H1 (cell line): ENCODE data around the gene ICAM2. TPM values are rescaled to one million over a fixed set of nuclear protein-coding genes. Genes with fewer than 3 reads are reported as not detected.

Source experiments
- CTCF ChIA-PET: fragments of 300-600 bp; sonication (Branson Sonifier 250); formaldehyde crosslinking; loops from one replicate; lab custom pipeline; 2021; ENCODE audit not compliant: partially characterized antibody; lab: Charles Lee
- POLR2A ChIA-PET: fragments of 300-600 bp; sonication (Branson Sonifier 250); formaldehyde crosslinking; loops from one replicate; lab custom pipeline; 2021; ENCODE audit warnings: inconsistent platforms; ENCODE audit not compliant: partially characterized antibody; lab: Charles Lee
- DNase-seq, 2 experiments: peaks; one replicate each; pipeline versions ENCODE4 v3.0.0 to v3.0.0-alpha.2; 2010 to 2022; ENCODE audit warnings: low spot score in 2 of 2, low read depth in 1 of 2, mixed read lengths in 1 of 2
- FAIRE-seq: peaks from 2 replicates; lab custom pipeline; 2011; peaks lifted over from hg19 to GRCh38; lab: Jason Lieb, UNC
- H2AFZ ChIP-seq: 2 replicates; pipeline ENCODE4 v1.8.1; 2012; ENCODE audit warnings: low read length, inconsistent platforms
- H2AK5ac ChIP-seq: 2 replicates; pipeline ENCODE4 v1.6.1; 2013; ENCODE audit warnings: low read depth, low read length
- H2BK120ac ChIP-seq: replicated peaks from 2 replicates; pipeline ENCODE3; 2013; ENCODE audit warnings: low read depth, low read length, inconsistent platforms
- H2BK12ac ChIP-seq: 2 replicates; pipeline ENCODE4 v1.6.1; 2013; ENCODE audit warnings: low read depth, low read length
- H2BK15ac ChIP-seq: 2 replicates; pipeline ENCODE4 v1.6.1; 2013; ENCODE audit warnings: low read length
- H2BK20ac ChIP-seq: 2 replicates; pipeline ENCODE4 v1.6.1; 2013; ENCODE audit warnings: low read length
- H2BK5ac ChIP-seq: 2 replicates; pipeline ENCODE4 v1.6.1; 2013; ENCODE audit warnings: low read depth, low read length
- H3K14ac ChIP-seq: 2 replicates; pipeline ENCODE4 v1.6.1; 2013; ENCODE audit warnings: inconsistent platforms; ENCODE audit not compliant: insufficient read length
- H3K18ac ChIP-seq: 2 replicates; pipeline ENCODE4 v1.6.1; 2013; ENCODE audit warnings: low read length; ENCODE audit errors: extremely low read depth
- H3K23ac ChIP-seq: 2 replicates; pipeline ENCODE4 v1.6.1; 2013; ENCODE audit warnings: inconsistent platforms; ENCODE audit not compliant: insufficient read length
- H3K23me2 ChIP-seq: 2 replicates; pipeline ENCODE4 v1.6.1; 2013; ENCODE audit warnings: low read depth, low read length
- H3K27ac ChIP-seq: 2 replicates; pipeline ENCODE4 v1.6.1; 2011; ENCODE audit warnings: low read depth, low read length, inconsistent platforms
- H3K27me3 ChIP-seq, 4 experiments: replicated peaks in 1 of 4; 1 replicate in 1 of 4; 2 replicates in 3 of 4; pipeline versions ENCODE4 v1.6.1 to v1.8.1; 2011 to 2013; ENCODE audit warnings: low read length in 3 of 4, mild to moderate bottlenecking in 3 of 4, inconsistent platforms in 2 of 4, mixed read lengths in 2 of 4, moderate library complexity in 1 of 4; ENCODE audit not compliant: control insufficient read depth in 3 of 4, insufficient read depth in 3 of 4; ENCODE audit errors: extremely low read depth in 1 of 4
- H3K36me3 ChIP-seq, 4 experiments: 2 replicates each; pipeline versions ENCODE4 v1.6.1 to v1.8.1; 2011 to 2013; ENCODE audit warnings: mild to moderate bottlenecking in 4 of 4, low read length in 3 of 4, moderate library complexity in 2 of 4, control low read depth in 1 of 4, inconsistent platforms in 1 of 4; ENCODE audit not compliant: insufficient read depth in 4 of 4, control insufficient read depth in 2 of 4
- H3K4ac ChIP-seq: replicated peaks from 2 replicates; pipeline ENCODE3; 2013; ENCODE audit warnings: low read length, low read depth, mixed read lengths, inconsistent platforms; ENCODE audit not compliant: insufficient read length
- H3K4me1 ChIP-seq, 4 experiments: replicated peaks in 1 of 4; 1 replicate in 1 of 4; 2 replicates in 3 of 4; pipeline versions ENCODE4 v1.6.1 to v1.8.1; 2011 to 2013; ENCODE audit warnings: low read length in 3 of 4, inconsistent platforms in 2 of 4, mixed read lengths in 1 of 4; ENCODE audit not compliant: insufficient read depth in 4 of 4, control insufficient read depth in 3 of 4
- H3K4me2 ChIP-seq, 2 experiments: 2 replicates each; pipeline versions ENCODE4 v1.6.1 to v1.8.1; 2011 to 2013; ENCODE audit warnings: low read depth in 2 of 2, low read length in 2 of 2, control low read depth in 1 of 2, inconsistent platforms in 1 of 2, mild to moderate bottlenecking in 1 of 2; ENCODE audit not compliant: insufficient read depth in 1 of 2
- H3K4me3 ChIP-seq, 4 experiments: fragments of 200-600, 300-600 bp in 1 of 4; sonication (generic), shearing (Covaris generic), sonication (Bioruptor Twin) in 1 of 4; 2 replicates each; pipeline versions ENCODE4 v1.5.1 to v1.8.1; 2011 to 2016; ENCODE audit warnings: low read length in 4 of 4, low read depth in 3 of 4, control low read depth in 2 of 4, inconsistent platforms in 2 of 4, mild to moderate bottlenecking in 2 of 4, mixed read lengths in 1 of 4, moderate library complexity in 1 of 4; ENCODE audit not compliant: insufficient read depth in 2 of 4; ENCODE audit errors: extremely low read depth in 1 of 4
- H3K56ac ChIP-seq: replicated peaks from 2 replicates; pipeline ENCODE3; 2013; ENCODE audit warnings: low read depth, mild to moderate bottlenecking, mixed read lengths, low read length, inconsistent platforms; ENCODE audit not compliant: insufficient read length
- H3K79me1 ChIP-seq: 2 replicates; pipeline ENCODE4 v1.6.1; 2013; ENCODE audit warnings: low read depth, low read length, control low read depth
- H3K79me2 ChIP-seq, 2 experiments: 2 replicates each; pipeline versions ENCODE4 v1.6.1 to v1.8.1; 2012 to 2013; ENCODE audit warnings: low read length in 2 of 2, mild to moderate bottlenecking in 2 of 2, inconsistent platforms in 1 of 2; ENCODE audit not compliant: insufficient read depth in 2 of 2, control insufficient read depth in 1 of 2
- H3K9ac ChIP-seq, 4 experiments: replicated peaks in 1 of 4; 1 replicate in 1 of 4; 2 replicates in 3 of 4; pipeline versions ENCODE4 v1.6.1 to v1.8.1; 2011 to 2013; ENCODE audit warnings: low read depth in 3 of 4, low read length in 3 of 4, control low read depth in 2 of 4, mild to moderate bottlenecking in 2 of 4, moderate library complexity in 2 of 4, inconsistent platforms in 1 of 4; ENCODE audit errors: extremely low read depth in 1 of 4
- H3K9me3 ChIP-seq, 2 experiments: 2 replicates each; pipeline versions ENCODE4 v1.6.1 to v1.8.1; 2012 to 2013; ENCODE audit warnings: mild to moderate bottlenecking in 2 of 2, moderate library complexity in 2 of 2, control low read depth in 1 of 2, inconsistent platforms in 1 of 2, low read depth in 1 of 2, low read length in 1 of 2, mixed read lengths in 1 of 2; ENCODE audit not compliant: insufficient read depth in 2 of 2
- H4K20me1 ChIP-seq, 2 experiments: replicated peaks in 1 of 2; 2 replicates each; pipeline versions ENCODE3 to v1.8.1; 2011 to 2013; ENCODE audit warnings: inconsistent platforms in 2 of 2, low read length in 2 of 2, mild to moderate bottlenecking in 1 of 2; ENCODE audit not compliant: insufficient read depth in 2 of 2, control insufficient read depth in 1 of 2
- H4K5ac ChIP-seq: 2 replicates; pipeline ENCODE4 v1.6.1; 2013; ENCODE audit warnings: low read length, low read depth, mixed read lengths, inconsistent platforms; ENCODE audit not compliant: insufficient read length
- H4K8ac ChIP-seq: 2 replicates; pipeline ENCODE4 v1.8.0; 2013; ENCODE audit warnings: mild to moderate bottlenecking, moderate library complexity, low read length, inconsistent platforms; ENCODE audit not compliant: insufficient read depth; ENCODE audit errors: extremely low read depth
- H4K91ac ChIP-seq: replicated peaks from 2 replicates; pipeline ENCODE3; 2013; ENCODE audit warnings: low read length, mixed read lengths, inconsistent platforms; ENCODE audit not compliant: insufficient read length
- CEBPB ChIP-seq: IDR thresholded peaks from 2 replicates; pipeline ENCODE4 v1.6.1; 2012; ENCODE audit warnings: low read depth, low read length
- CHD1 ChIP-seq: IDR thresholded peaks from 2 replicates; pipeline ENCODE4 v1.6.1; 2012; ENCODE audit warnings: low read depth, low read length, improper control_type of control experiment
- CTBP2 ChIP-seq: IDR thresholded peaks from 2 replicates; pipeline ENCODE4 v1.7.0; 2011; ENCODE audit warnings: borderline replicate concordance, mild to moderate bottlenecking, moderate library complexity, mixed read lengths, low read length; ENCODE audit not compliant: insufficient read depth, insufficient read length
- EP300 ChIP-seq, 2 experiments: IDR thresholded peaks; 1 replicate in 1 of 2; 2 replicates in 1 of 2; pipeline ENCODE4 v1.6.1; 2011 to 2012; ENCODE audit warnings: low read depth in 2 of 2, low read length in 2 of 2, mild to moderate bottlenecking in 2 of 2, borderline replicate concordance in 1 of 2, inconsistent platforms in 1 of 2, moderate library complexity in 1 of 2
- HDAC2 ChIP-seq, 2 experiments: fragments of 300-600 bp in 1 of 2; sonication (generic) in 1 of 2; IDR thresholded peaks; 2 replicates each; pipeline ENCODE4 v1.6.1; 2011 to 2012; ENCODE audit warnings: low read depth in 2 of 2, low read length in 2 of 2, mild to moderate bottlenecking in 2 of 2, moderate library complexity in 2 of 2, borderline replicate concordance in 1 of 2, inconsistent platforms in 1 of 2
- JUN ChIP-seq: IDR thresholded peaks from 2 replicates; pipeline ENCODE4 v1.6.1; 2011; ENCODE audit warnings: low read depth, mild to moderate bottlenecking, improper control_type of control experiment, low read length
- POLR2A ChIP-seq, 2 experiments: IDR thresholded peaks; 1 replicate in 1 of 2; 2 replicates in 1 of 2; pipeline ENCODE4 v1.6.1; 2011; ENCODE audit warnings: low read depth in 2 of 2, low read length in 2 of 2, mild to moderate bottlenecking in 2 of 2; ENCODE audit errors: control extremely low read depth in 1 of 2
- SP1 ChIP-seq: IDR thresholded peaks from 2 replicates; pipeline ENCODE4 v1.6.1; 2011; ENCODE audit warnings: low read depth, low read length
- SUZ12 ChIP-seq: fragments of 200-600 bp; sonication (generic); IDR thresholded peaks from 2 replicates; pipeline ENCODE4 v1.6.1; 2012; ENCODE audit warnings: mild to moderate bottlenecking, inconsistent platforms, low read length, moderate library complexity, mixed read lengths
- WGBS, 2 experiments: shearing (Covaris generic) in 1 of 2; methylation state at CpG; one replicate each; pipeline versions ENCODE4 v1.1.6 to v1.1.7; 2013 to 2015; ENCODE audit warnings: low lambda C conversion rate in 2 of 2, mixed read lengths in 2 of 2, inconsistent platforms in 1 of 2, low coverage in 1 of 2, missing lambda C conversion rate in 1 of 2; ENCODE audit not compliant: insufficient replicate concordance in 2 of 2, insufficient coverage in 1 of 2, insufficient read length in 1 of 2; ENCODE audit errors: extremely low coverage in 1 of 2, missing lambda C conversion rate in 1 of 2; 5-methylcytosine and 5-hydroxymethylcytosine counted together
- polyA plus RNA-seq, 7 experiments: library from polyadenylated mRNA; depleted of rRNA in 3 of 7; stranded (reverse) in 5 of 7; unstranded in 2 of 7; fragments of >200 nt in 5 of 7; fragments of 200-250 nt in 2 of 7; gene quantifications; 1 replicate in 5 of 7; 2 replicates in 1 of 7; 4 replicates in 1 of 7; pipeline versions ENCODE4 v1.2.1 to v1.2.3, GENCODE V29; 2011 to 2013; ENCODE audit warnings: missing spikeins in 2 of 7, mixed read lengths in 2 of 7
- total RNA-seq: library from RNA; stranded (reverse); fragmentation: NEBNext Ultra II Directional; extraction: Animal tissue kit (Norgen Biotek cat#: 25700); gene quantifications from 2 replicates; pipeline ENCODE4 v1.2.1, GENCODE V29; 2021
- TF ChIP-seq, protein P1 (sequence below): IDR thresholded peaks from 2 replicates; pipeline ENCODE4 v1.6.1; 2012; ENCODE audit warnings: inconsistent platforms
- TF ChIP-seq, protein P2 (sequence below): IDR thresholded peaks from 2 replicates; pipeline ENCODE4 v1.6.1; 2011; ENCODE audit warnings: low read depth, mild to moderate bottlenecking, low read length; ENCODE audit not compliant: insufficient read depth
- TF ChIP-seq, protein P3 (sequence below): IDR thresholded peaks from 2 replicates; pipeline ENCODE4 v1.6.1; 2011; ENCODE audit warnings: low read length, improper control_type of control experiment

Gene ICAM2
- total and polyA plus RNA-seq, 2 of the 8 experiments (the other 6 are each of a cell fraction or from before 2014, with no cell fraction given) = 0.45 to 0.63 TPM

DNA sequence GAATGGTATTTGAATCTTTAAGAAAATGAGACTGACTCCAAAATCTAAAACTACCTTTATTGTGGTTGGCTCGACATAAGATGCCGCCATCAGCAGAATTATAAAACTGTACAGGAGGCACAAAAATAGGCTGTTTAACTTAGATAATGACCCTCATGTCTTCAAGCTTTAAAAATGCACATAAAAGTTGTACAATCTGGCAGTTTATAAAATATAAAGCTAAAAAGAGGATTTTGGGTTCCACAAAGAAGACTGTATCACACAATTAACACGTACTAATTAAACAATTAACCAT lies 18.6 kb upstream of the ICAM2 start:
- no peaks in the 10 kb centered on the region for H3K23me2 ChIP-seq
- H2BK5ac ChIP-seq = no peak overlapping the region
- H3K18ac ChIP-seq = no peak overlapping the region
- H3K79me1 ChIP-seq = no peaks in the 10 kb centered on the region; the same call in 1 of the 2 replicates
- no peak overlapping the region for H3K56ac ChIP-seq
- H2BK120ac ChIP-seq = no peak overlapping the region
- no peak overlapping the region for H3K4me2 ChIP-seq
- H3K9ac ChIP-seq = no peak overlapping the region
- POLR2A ChIA-PET = no interaction called here
- no peaks in the 10 kb centered on the region for H3K79me2 ChIP-seq
- DNase-seq (no peak), FAIRE-seq (no peak)
- H3K14ac ChIP-seq = no peak overlapping the region
- no peak overlapping the region for H4K8ac ChIP-seq
- H2BK12ac ChIP-seq = no peak overlapping the region
- no peaks in the 10 kb centered on the region for H3K27me3 ChIP-seq
- H4K20me1 ChIP-seq = no peaks in the 10 kb centered on the region
- H2BK15ac ChIP-seq = no peak overlapping the region
- H3K9me3 ChIP-seq = no peaks in the 10 kb centered on the region
- CTCF ChIA-PET = interaction anchor here (0.8 to 6.1 kb wide), 4 partner anchors 10 to 253 kb away, joined by 3 to 33 read pairs (median 15); no protein-coding TSS in a partner anchor
- H4K91ac ChIP-seq = no peak overlapping the region
- no peak overlapping the region for H2AK5ac ChIP-seq
- H3K36me3 ChIP-seq = no peaks in the 10 kb centered on the region
- no peak overlapping the region for H3K27ac ChIP-seq
- H3K4me1 ChIP-seq = no peaks in the 10 kb centered on the region
- H4K5ac ChIP-seq = no peak overlapping the region
- H2AFZ ChIP-seq = no peak overlapping the region
- WGBS, 2 experiments = 95% methylated on average over 3 of the region's 3 CpGs; no CpG with 5 or more reads in 1 of the 2 experiments
- no peak overlapping the region for H3K4ac ChIP-seq
- H3K4me3 ChIP-seq = no peak overlapping the region
- H2BK20ac ChIP-seq = no peak overlapping the region
- H3K23ac ChIP-seq = no peak overlapping the region
- TF ChIP-seq, protein P1, sequence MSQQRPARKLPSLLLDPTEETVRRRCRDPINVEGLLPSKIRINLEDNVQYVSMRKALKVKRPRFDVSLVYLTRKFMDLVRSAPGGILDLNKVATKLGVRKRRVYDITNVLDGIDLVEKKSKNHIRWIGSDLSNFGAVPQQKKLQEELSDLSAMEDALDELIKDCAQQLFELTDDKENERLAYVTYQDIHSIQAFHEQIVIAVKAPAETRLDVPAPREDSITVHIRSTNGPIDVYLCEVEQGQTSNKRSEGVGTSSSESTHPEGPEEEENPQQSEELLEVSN = no peak
- TF ChIP-seq EP300 (IDR thresholded peaks at IDR 0.05; ENCODE audit: borderline replicate concordance in 1 of 2, low read depth in 2 of 2, low read length in 2 of 2) = no peak
- no peak for TF ChIP-seq JUN
- no peak for TF ChIP-seq SUZ12
- TF ChIP-seq CTBP2 = no peak
- TF ChIP-seq, protein P2, sequence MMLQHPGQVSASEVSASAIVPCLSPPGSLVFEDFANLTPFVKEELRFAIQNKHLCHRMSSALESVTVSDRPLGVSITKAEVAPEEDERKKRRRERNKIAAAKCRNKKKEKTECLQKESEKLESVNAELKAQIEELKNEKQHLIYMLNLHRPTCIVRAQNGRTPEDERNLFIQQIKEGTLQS = no peak
- TF ChIP-seq CHD1 = no peak
- TF ChIP-seq HDAC2 (IDR thresholded peaks at IDR 0.05; ENCODE audit: borderline replicate concordance in 1 of 2, low read depth in 2 of 2, low read length in 2 of 2) = no peak
- no peak for TF ChIP-seq SP1
- no peak for TF ChIP-seq POLR2A (IDR thresholded peaks at IDR 0.05; ENCODE audit: control extremely low read depth in 1 of 2, low read depth in 2 of 2, low read length in 2 of 2)
- TF ChIP-seq, protein P3, sequence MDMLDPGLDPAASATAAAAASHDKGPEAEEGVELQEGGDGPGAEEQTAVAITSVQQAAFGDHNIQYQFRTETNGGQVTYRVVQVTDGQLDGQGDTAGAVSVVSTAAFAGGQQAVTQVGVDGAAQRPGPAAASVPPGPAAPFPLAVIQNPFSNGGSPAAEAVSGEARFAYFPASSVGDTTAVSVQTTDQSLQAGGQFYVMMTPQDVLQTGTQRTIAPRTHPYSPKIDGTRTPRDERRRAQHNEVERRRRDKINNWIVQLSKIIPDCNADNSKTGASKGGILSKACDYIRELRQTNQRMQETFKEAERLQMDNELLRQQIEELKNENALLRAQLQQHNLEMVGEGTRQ = no peak
- no peak for TF ChIP-seq CEBPB
